Right lobe of liver (tissue), 4 donors: Measurements from ENCODE around the gene DAAM1.

Source experiments
- POLR2A ChIP-seq: fragments of 450-650 bp; IDR thresholded peaks from one replicate; pipeline ENCODE4 v1.6.1; 2017; ENCODE audit warnings: antibody characterized with exemption, mild to moderate bottlenecking
- TF ChIP-seq, protein P1 (sequence below), 4 donors: fragments of 200-600 bp in 3 of 4; fragments of 450-650 bp in 1 of 4; IDR thresholded peaks; one replicate each; pipeline versions ENCODE4 v1.5.1 to v1.8.0; 2016 to 2022; ENCODE audit warnings: antibody characterized with exemption in 4 of 4, mild to moderate bottlenecking in 2 of 4
- donor health status: DM: no; HTN: no; CAD: no.
- donor health status: DM: no; HTN: no; CAD: no.
- donor health status: DM: no; HTN: yes; CAD: no.

DNA sequence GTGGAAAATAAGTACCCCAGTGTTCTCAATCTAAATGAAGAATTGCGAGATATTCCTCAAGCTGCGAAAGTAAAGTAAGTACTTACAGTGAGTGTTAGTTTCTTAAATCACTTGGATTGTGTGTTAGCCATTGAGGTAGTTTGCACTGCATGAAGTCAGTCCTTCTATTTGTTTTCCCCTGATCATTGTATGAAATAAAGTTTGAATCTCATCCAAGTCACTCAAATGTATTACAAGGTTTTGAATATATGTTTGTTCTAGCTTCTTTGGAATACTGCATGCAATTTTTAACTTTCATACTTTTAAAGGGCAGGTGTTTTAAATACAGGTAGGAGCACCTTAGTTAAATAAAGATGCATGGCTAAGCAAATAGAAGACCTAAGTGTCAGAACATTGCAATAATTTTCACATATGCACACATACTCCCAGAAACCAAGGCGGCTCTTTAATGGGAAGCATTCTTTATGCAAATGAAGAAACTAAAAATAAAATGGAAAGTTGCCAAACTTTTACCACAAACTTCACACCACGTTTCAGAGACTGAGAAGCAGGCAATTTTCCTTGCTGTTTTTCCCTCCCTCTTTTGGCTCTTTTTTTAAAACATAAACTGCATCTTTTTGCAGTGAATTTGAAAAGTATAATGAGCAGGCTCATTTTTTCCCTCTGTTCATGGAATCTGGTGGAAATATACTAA lies 171.1 kb downstream of the DAAM1 start:
- TF ChIP-seq POLR2A = no peak
- TF ChIP-seq, protein P1, sequence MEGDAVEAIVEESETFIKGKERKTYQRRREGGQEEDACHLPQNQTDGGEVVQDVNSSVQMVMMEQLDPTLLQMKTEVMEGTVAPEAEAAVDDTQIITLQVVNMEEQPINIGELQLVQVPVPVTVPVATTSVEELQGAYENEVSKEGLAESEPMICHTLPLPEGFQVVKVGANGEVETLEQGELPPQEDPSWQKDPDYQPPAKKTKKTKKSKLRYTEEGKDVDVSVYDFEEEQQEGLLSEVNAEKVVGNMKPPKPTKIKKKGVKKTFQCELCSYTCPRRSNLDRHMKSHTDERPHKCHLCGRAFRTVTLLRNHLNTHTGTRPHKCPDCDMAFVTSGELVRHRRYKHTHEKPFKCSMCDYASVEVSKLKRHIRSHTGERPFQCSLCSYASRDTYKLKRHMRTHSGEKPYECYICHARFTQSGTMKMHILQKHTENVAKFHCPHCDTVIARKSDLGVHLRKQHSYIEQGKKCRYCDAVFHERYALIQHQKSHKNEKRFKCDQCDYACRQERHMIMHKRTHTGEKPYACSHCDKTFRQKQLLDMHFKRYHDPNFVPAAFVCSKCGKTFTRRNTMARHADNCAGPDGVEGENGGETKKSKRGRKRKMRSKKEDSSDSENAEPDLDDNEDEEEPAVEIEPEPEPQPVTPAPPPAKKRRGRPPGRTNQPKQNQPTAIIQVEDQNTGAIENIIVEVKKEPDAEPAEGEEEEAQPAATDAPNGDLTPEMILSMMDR (IDR thresholded peaks at IDR 0.05) = no peak
